Heart left ventricle (tissue), 16 donors: Measurements from ENCODE around the gene CKS1B. TPM values are rescaled to one million over a fixed set of nuclear protein-coding genes. Genes with fewer than 3 reads are reported as not detected.

Experiments
- ATAC-seq, 4 donors: fragments of 200-7000 bp; cut with Tn5 transposase; one replicate each; pipeline ENCODE4 v1.9.1; 2020 to 2022; ENCODE audit warnings: moderate library complexity in 4 of 4, mild to moderate bottlenecking in 3 of 4, moderate number of reproducible peaks in 1 of 4
- DNase-seq, 5 donors: peaks; one replicate each; pipeline ENCODE4 v3.0.0-alpha.2; 2020
- H3K27ac ChIP-seq, 12 donors: fragments of 200-600 bp; sonication (generic) in 4 of 12; one replicate each; pipeline versions ENCODE4 v1.5.0 to v1.8.0; 2016 to 2022; ENCODE audit warnings: mild to moderate bottlenecking in 2 of 12
- H3K27me3 ChIP-seq, 9 donors: fragments of 200-600 bp; sonication (generic) in 2 of 9; one replicate each; pipeline versions ENCODE4 v1.5.1 to v1.8.0; 2016 to 2022; ENCODE audit warnings: mild to moderate bottlenecking in 3 of 9
- H3K36me3 ChIP-seq, 9 donors: fragments of 200-600 bp; sonication (generic) in 2 of 9; one replicate each; pipeline versions ENCODE4 v1.5.0 to v1.8.0; 2018 to 2022; ENCODE audit warnings: mild to moderate bottlenecking in 2 of 9
- H3K4me1 ChIP-seq, 12 donors: fragments of 200-600 bp; sonication (generic) in 4 of 12; one replicate each; pipeline versions ENCODE4 v1.5.0 to v1.8.0; 2016 to 2022; ENCODE audit warnings: mild to moderate bottlenecking in 3 of 12
- H3K4me3 ChIP-seq, 12 donors: fragments of 200-600 bp; sonication (generic) in 4 of 12; one replicate each; pipeline versions ENCODE4 v1.5.0 to v1.8.0; 2017 to 2022; ENCODE audit warnings: mild to moderate bottlenecking in 9 of 12, moderate library complexity in 4 of 12
- H3K9me3 ChIP-seq, 12 donors: fragments of 200-600 bp; sonication (generic) in 4 of 12; one replicate each; pipeline versions ENCODE4 v1.5.0 to v1.8.0; 2016 to 2022; ENCODE audit warnings: mild to moderate bottlenecking in 1 of 12
- POLR2A ChIP-seq, 2 donors: fragments of 450-650 bp; IDR thresholded peaks; one replicate each; pipeline ENCODE4 v1.6.1; 2017; ENCODE audit warnings: antibody characterized with exemption in 2 of 2, mild to moderate bottlenecking in 2 of 2, moderate library complexity in 2 of 2
- WGBS, 4 donors: extraction: QIAGEN DNeasy Blood & Tissue Kit in 2 of 4; methylation state at CpG; one replicate each; pipeline versions ENCODE4 v1.1.5 to v1.1.7; 2013 to 2018; 5-methylcytosine and 5-hydroxymethylcytosine counted together
- intact Hi-C, 10 donors: fragments of 100-400 bp; cut with DNase I; formaldehyde crosslinking; loops; one replicate each; pipeline versions ENCODE4 v1.11.1 to v1.14.2; 2022
- polyA plus RNA-seq, 2 donors: library from polyadenylated mRNA; stranded (reverse); fragments of 200-250 nt; gene quantifications; one replicate each; pipeline ENCODE4 v1.2.3, GENCODE V29; 2013
- total RNA-seq, 9 donors: library from RNA; depleted of rRNA in 2 of 9; stranded (reverse); fragments of >200 nt in 2 of 9; fragmentation: NEBNext Ultra II Directional in 3 of 9; extraction: Animal tissue kit (Norgen Biotek cat#: 25700) in 3 of 9; gene quantifications; one replicate each; pipeline versions ENCODE4 v1.1.0 to v1.2.4, GENCODE V29; 2016 to 2023
- TF ChIP-seq, protein P1 (sequence below), 12 donors: fragments of 200-600 bp; sonication (generic) in 4 of 12; IDR thresholded peaks; one replicate each; pipeline versions ENCODE4 v1.5.0 to v1.8.0; 2018 to 2022; ENCODE audit warnings: antibody characterized with exemption in 12 of 12, mild to moderate bottlenecking in 5 of 12
- donor health status: ischemic (EF 13 %, LVEDD 7.1; RV severe dilation, severe dysfunction).
- donor health status: healthy with polysubstance abuse.
- donor health status: DM: no; HTN: yes; CAD: no.
- donor health status: DM: no; HTN: no; CAD: no.
- donor health status: ischemic (EF 25% LVEDD 6.9; RV normal size, moderate dysfunction).
- donor health status: ischemic (EF 25% LVEDD 5.7; RV mildly dilated, moderate dysfunction).
- donor health status: healthy.
- donor health status: DM: yes; HTN: yes; CAD: no.
- donor health status: ischemic (EF 35%, LVEDD 5.7; RV mildly dilated, moderate dysfunction).
- donor health status: nonischemic (EF 11% LVEDD 7.7; RV severe dilation, severe dysfunction).
- donor health status: DM: yes; HTN: yes; CAD: no.
- donor health status: PGD.
- donor health status: ischemic (EF 29% LVEDD 5.4; RV normal size, mild dysfunction).
- donor health status: nonischemic (EF 23%, LVEDD 6.1; RV moderate dilation, normal function).

Gene CKS1B
- total and polyA plus RNA-seq, 11 donors: 6.8 to 48.9 (median 16.7) TPM

GRCh38 chr1:154941333-154942013 lies 33.0 kb upstream of the CKS1B start:
- H3K27ac ChIP-seq: peak overlapping the region in 3 of 12 donors; percentile 11 to 77 (median 34)
- H3K9me3 ChIP-seq: no peaks in the 10 kb centered on the region
- TF ChIP-seq, protein P1, sequence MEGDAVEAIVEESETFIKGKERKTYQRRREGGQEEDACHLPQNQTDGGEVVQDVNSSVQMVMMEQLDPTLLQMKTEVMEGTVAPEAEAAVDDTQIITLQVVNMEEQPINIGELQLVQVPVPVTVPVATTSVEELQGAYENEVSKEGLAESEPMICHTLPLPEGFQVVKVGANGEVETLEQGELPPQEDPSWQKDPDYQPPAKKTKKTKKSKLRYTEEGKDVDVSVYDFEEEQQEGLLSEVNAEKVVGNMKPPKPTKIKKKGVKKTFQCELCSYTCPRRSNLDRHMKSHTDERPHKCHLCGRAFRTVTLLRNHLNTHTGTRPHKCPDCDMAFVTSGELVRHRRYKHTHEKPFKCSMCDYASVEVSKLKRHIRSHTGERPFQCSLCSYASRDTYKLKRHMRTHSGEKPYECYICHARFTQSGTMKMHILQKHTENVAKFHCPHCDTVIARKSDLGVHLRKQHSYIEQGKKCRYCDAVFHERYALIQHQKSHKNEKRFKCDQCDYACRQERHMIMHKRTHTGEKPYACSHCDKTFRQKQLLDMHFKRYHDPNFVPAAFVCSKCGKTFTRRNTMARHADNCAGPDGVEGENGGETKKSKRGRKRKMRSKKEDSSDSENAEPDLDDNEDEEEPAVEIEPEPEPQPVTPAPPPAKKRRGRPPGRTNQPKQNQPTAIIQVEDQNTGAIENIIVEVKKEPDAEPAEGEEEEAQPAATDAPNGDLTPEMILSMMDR (IDR thresholded peaks at IDR 0.05): no peak
- no peak for TF ChIP-seq POLR2A (IDR thresholded peaks at IDR 0.05)
- H3K4me3 ChIP-seq: no peak overlapping the region
- DNase-seq (peak in 2 of 5 donors; percentile 42 to 43), ATAC-seq (no peak)
- H3K36me3 ChIP-seq: peaks cover 0 to 18% (median 6%) of the 10 kb centered on the region in 9 donors
- peaks cover 0 to 58% (median 16%) of the 10 kb centered on the region in 12 donors for H3K4me1 ChIP-seq
- intact Hi-C loops: loop anchor here in 1 of 10 donors (2.0 kb wide), 1 partner anchor 31 kb away; no protein-coding TSS in a partner anchor
- no peaks in the 10 kb centered on the region for H3K27me3 ChIP-seq
- WGBS, 4 donors: 65 to 90% (median 80%) methylated on average over 2 to 5 of the region's 5 CpGs

GRCh38 chr1:154943649-154944400 lies 30.7 kb upstream of the CKS1B start:
- Histone ChIP-seq H3K4me1 (peaks cover 0 to 48% (median 8%) of the 10 kb centered on the region in 12 donors), H3K27ac (peak overlapping the region in 10 of 12 donors; percentile 23 to 77 (median 36))

GRCh38 chr1:154944401-154945159 lies 29.9 kb upstream of the CKS1B start:
- intact Hi-C loops: no loop called here
- DNase-seq: peak in 1 of 5 donors; percentile 63

More at GRCh38 chr1:154943649-154944400, 30.7 kb upstream of the CKS1B start:
- Histone ChIP-seq H3K36me3 (peaks cover 0 to 37% (median 14%) of the 10 kb centered on the region in 9 donors), H3K27me3 (no peaks in the 10 kb centered on the region), H3K4me3 (no peak overlapping the region), H3K9me3 (no peaks in the 10 kb centered on the region)
- intact Hi-C loops: no loop called here
- ATAC-seq (peak in 3 of 4 donors; percentile 21 to 63 (median 55)), DNase-seq (peak in 1 of 5 donors; percentile 48)
- no peak for TF ChIP-seq POLR2A (IDR thresholded peaks at IDR 0.05)
- TF ChIP-seq, protein P1 (IDR thresholded peaks at IDR 0.05): peak; percentile 59 to 83 (median 71)
- 49 to 51% (median 49%) methylated on average over 6 of the region's 6 CpGs for WGBS, 4 donors

More at GRCh38 chr1:154944401-154945159, 29.9 kb upstream of the CKS1B start:
- H3K27ac ChIP-seq: peak overlapping the region in 10 of 12 donors; percentile 18 to 77 (median 36)
- H3K27me3 ChIP-seq: no peaks in the 10 kb centered on the region
- 47 to 62% (median 50%) methylated on average over 9 of the region's 9 CpGs for WGBS, 4 donors
- ATAC-seq: no peak
- no peaks in the 10 kb centered on the region for H3K9me3 ChIP-seq
- H3K4me1 ChIP-seq: peaks cover 0 to 47% (median 8%) of the 10 kb centered on the region in 12 donors
- H3K36me3 ChIP-seq: peaks cover 0 to 41% (median 17%) of the 10 kb centered on the region in 9 donors
- H3K4me3 ChIP-seq: no peak overlapping the region
- TF ChIP-seq POLR2A (IDR thresholded peaks at IDR 0.05): no peak
- TF ChIP-seq, protein P1 (IDR thresholded peaks at IDR 0.05): no peak
